Superior temporal gyrus (tissue), 1 donor: ENCODE results near the gene DLGAP1.
"Not testable (repeated sequence)": the region's sequence is repeated elsewhere in the genome, so short reads cannot be mapped to it uniquely, and the experiment has no call there.

Source experiments
- DNase-seq: peaks from one replicate; pipeline ENCODE4 v3.0.0-alpha.2; 2016; ENCODE audit errors: extremely low spot score

Gene DLGAP1

GRCh38 chr18:3660739-3661515 is 794.2 kb downstream of the DLGAP1 start:
- DNase-seq = no peak

- DNase-seq = no peak
These were observed 796.6 kb downstream of the DLGAP1 start for GRCh38 chr18:3658529-3658928.

GRCh38 chr18:3655254-3656050 is 799.7 kb downstream of the DLGAP1 start:
- DNase-seq = no peak

GRCh38 chr18:3654442-3655253 is 800.5 kb downstream of the DLGAP1 start:
- DNase-seq = no peak

- no peak for DNase-seq
These were observed 801.2 kb downstream of the DLGAP1 start for GRCh38 chr18:3653851-3654441.

- DNase-seq = peak; percentile 66
These were observed 801.8 kb downstream of the DLGAP1 start for GRCh38 chr18:3653263-3653850.

- peak; percentile 44 for DNase-seq
These were observed 802.5 kb downstream of the DLGAP1 start for GRCh38 chr18:3652380-3653262.

- no peak for DNase-seq
These were observed 803.8 kb downstream of the DLGAP1 start for GRCh38 chr18:3651266-3651665.

GRCh38 chr18:3650521-3651042 is 804.5 kb downstream of the DLGAP1 start:
- not testable (repeated sequence) for DNase-seq

- DNase-seq = no peak
These were observed 805.3 kb downstream of the DLGAP1 start for GRCh38 chr18:3649633-3650426.

GRCh38 chr18:3649135-3649632 is 805.9 kb downstream of the DLGAP1 start:
- no peak for DNase-seq

GRCh38 chr18:3648641-3649040 is 806.5 kb downstream of the DLGAP1 start:
- no peak for DNase-seq

GRCh38 chr18:3648200-3648599 is 806.9 kb downstream of the DLGAP1 start:
- DNase-seq = no peak

GRCh38 chr18:3647636-3648035 is 807.5 kb downstream of the DLGAP1 start:
- DNase-seq = no peak

GRCh38 chr18:3645384-3646156 is 809.5 kb downstream of the DLGAP1 start:
- DNase-seq = no peak

- no peak for DNase-seq
These were observed 820.7 kb downstream of the DLGAP1 start for GRCh38 chr18:3634250-3634939.

GRCh38 chr18:3631887-3632286 is 823.2 kb downstream of the DLGAP1 start:
- DNase-seq = no peak
